Measurements from ENCODE around the gene CCDC106.

CCDC106 gene

DNA sequence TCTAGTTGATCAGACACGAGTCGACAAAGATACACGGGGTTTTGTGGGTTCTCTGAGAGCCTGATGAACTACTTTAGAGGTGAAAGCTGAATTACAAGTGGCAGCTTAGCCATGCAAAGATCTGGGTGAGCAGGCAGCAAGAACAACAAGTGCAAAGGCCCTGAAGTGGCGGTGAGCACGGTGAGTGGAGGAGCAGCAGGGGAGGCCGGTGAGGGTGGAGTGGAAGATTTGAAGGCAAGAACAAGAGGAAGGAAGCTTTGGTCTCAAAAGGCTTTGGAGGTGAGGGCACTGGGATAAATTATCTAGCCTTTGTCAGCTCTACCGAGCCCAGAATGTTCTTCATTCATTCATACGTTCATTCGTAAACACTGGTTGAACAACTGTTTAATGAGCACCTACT is 41.2 kb upstream of the CCDC106 start:
- H3K4me3 ChIP-seq (ENCODE audit: control insufficient read depth, low read depth, low read length) = peak overlapping the region; percentile 85
- TF ChIP-seq, protein P1, sequence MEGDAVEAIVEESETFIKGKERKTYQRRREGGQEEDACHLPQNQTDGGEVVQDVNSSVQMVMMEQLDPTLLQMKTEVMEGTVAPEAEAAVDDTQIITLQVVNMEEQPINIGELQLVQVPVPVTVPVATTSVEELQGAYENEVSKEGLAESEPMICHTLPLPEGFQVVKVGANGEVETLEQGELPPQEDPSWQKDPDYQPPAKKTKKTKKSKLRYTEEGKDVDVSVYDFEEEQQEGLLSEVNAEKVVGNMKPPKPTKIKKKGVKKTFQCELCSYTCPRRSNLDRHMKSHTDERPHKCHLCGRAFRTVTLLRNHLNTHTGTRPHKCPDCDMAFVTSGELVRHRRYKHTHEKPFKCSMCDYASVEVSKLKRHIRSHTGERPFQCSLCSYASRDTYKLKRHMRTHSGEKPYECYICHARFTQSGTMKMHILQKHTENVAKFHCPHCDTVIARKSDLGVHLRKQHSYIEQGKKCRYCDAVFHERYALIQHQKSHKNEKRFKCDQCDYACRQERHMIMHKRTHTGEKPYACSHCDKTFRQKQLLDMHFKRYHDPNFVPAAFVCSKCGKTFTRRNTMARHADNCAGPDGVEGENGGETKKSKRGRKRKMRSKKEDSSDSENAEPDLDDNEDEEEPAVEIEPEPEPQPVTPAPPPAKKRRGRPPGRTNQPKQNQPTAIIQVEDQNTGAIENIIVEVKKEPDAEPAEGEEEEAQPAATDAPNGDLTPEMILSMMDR (IDR thresholded peaks at IDR 0.05; ENCODE audit: control insufficient read depth, insufficient read depth, low read depth, low read length, missing control alignments) = no peak
- no peak for DNase-seq (ENCODE audit: low read depth)

DNA sequence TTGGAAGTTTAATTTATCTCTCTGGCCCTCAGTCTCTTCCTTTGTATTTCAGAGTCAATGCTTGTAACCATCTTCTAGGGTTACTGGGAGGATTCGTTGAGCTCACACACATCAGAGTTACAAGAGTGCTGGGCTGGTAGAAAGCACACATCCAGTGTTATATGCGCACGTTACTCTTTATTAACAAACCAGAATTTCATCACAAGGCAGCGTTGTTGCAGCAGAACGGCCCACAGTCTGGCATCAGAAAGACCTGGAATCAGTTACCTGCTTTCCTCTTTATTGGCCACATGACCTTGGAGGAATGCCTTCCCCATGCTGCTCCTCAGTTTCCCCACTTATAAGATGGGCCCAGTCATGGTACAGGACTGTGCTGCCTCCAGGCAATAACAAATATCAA is 38.7 kb upstream of the CCDC106 start:
- TF ChIP-seq, protein P1 (IDR thresholded peaks at IDR 0.05; ENCODE audit: control insufficient read depth, insufficient read depth, low read depth, low read length, missing control alignments) = no peak
- no peak overlapping the region for H3K4me3 ChIP-seq (ENCODE audit: control insufficient read depth, low read depth, low read length)
- DNase-seq (ENCODE audit: low read depth) = no peak

DNA sequence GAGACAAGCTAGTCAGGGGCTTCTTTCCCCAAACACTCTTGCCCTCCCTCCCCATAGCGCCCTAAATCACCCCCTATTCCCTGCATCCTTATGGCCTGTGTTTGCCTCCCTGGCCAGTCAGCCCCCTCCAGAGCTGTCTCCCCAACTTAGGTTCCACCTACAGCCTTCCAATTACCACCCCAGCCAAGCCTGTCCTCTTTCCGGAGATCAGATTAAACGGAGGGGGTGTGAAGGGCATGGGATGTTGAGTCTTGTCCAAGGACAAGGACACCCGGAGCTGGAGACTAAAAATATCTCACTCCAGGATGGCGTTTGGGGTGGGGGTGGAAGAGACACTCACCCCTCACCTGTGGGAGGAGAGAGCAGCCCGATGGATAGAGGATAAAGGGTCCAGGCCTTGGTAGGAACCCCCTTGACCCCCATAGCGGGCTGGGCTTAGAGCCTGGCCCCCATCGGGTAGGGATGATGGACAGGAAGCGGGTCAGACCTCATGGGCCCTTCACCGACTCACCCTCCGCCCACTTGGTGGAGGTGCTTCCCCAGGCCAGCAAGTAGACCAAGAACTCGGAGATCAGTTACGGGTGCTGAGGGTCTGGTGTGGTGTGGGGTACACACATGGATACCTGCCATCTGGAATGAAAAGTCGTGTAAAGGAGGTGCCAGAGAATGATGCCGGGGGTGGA is 36.6 kb upstream of the CCDC106 start:
- DNase-seq (ENCODE audit: low read depth) = no peak
- TF ChIP-seq, protein P1 (IDR thresholded peaks at IDR 0.05; ENCODE audit: control insufficient read depth, insufficient read depth, low read depth, low read length, missing control alignments) = no peak
- no peak overlapping the region for H3K4me3 ChIP-seq (ENCODE audit: control insufficient read depth, low read depth, low read length)

DNA sequence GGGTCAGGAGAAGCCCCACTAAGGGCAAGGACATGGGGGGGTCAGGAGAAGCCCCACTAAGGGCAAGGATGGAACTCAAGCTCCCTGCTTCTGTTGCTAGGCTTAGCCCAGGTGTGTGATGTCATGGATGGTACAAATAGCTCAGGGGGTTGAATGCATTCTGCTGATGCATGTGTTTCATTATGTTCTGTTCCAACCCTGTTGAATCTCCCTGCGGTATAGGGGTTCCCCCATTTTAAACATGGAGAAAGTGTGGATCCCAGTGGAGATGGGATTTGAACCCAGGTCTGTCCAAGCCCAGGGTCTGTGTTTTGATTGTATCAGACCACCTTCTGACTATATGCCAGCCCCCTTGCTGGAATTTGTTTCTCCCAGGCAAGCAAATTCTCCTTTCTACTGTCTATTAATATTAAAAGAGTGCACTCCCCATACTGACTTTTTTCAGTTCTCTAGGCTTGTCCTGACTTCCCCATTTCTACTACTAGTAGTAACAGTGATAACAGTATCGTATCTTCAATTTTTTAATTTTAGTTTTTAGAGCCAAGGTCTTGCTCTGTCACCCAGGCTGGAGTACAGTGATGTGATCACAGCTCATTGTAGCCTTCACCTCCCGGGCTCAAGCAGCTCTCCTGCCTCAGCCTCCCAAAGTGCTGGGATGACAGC is 35.9 kb upstream of the CCDC106 start:
- DNase-seq (ENCODE audit: low read depth) = no peak
- TF ChIP-seq, protein P1 (IDR thresholded peaks at IDR 0.05; ENCODE audit: control insufficient read depth, insufficient read depth, low read depth, low read length, missing control alignments) = no peak
- no peak overlapping the region for H3K4me3 ChIP-seq (ENCODE audit: control insufficient read depth, low read depth, low read length)

DNA sequence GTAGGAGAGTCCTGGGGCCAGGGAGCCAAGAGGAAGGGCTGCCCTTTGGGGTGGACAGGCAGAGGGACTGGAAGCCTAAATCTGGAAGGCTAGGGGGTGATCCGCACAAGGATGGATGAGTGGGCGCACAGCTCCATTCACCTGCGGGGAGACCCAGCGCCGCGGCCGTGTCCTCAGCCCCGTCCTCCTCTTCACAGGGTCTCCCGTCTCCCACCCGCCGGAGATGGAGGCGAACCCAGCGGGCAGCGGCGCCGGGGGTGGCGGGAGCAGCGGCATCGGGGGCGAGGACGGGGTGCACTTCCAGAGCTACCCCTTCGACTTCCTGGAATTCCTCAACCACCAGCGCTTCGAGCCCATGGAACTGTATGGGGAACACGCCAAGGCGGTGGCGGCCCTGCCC is 34.6 kb upstream of the CCDC106 start:
- TF ChIP-seq, protein P1 (IDR thresholded peaks at IDR 0.05; ENCODE audit: control insufficient read depth, insufficient read depth, low read depth, low read length, missing control alignments) = no peak
- no peak for DNase-seq (ENCODE audit: low read depth)
- no peak overlapping the region for H3K4me3 ChIP-seq (ENCODE audit: control insufficient read depth, low read depth, low read length)

DNA sequence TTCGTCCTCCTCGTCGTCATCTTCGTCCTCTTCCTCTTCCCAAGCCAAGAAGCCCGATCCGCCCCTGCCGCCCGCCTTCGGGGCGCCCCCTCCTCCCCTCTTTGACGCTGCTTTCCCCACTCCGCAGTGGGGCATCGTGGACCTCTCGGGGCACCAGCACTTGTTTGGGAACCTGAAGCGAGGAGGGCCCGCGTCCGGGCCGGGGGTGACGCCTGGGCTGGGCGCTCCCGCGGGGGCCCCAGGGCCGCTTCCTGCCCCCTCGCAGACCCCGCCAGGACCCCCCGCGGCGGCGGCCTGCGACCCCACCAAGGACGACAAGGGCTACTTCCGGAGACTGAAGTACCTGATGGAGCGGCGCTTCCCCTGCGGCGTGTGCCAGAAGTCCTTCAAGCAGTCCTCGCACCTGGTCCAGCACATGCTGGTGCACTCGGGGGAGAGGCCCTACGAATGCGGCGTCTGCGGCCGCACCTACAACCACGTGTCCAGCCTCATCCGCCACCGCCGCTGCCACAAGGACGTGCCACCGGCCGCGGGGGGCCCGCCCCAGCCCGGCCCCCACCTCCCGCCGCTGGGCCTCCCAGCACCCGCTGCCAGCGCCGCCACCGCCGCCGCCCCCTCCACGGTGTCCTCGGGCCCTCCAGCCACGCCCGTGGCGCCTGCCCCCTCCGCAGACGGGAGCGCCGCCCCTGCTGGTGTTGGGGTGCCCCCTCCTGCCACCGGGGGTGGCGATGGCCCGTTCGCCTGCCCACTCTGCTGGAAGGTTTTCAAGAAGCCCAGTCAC is 33.9 kb upstream of the CCDC106 start:
- TF ChIP-seq, protein P1 (IDR thresholded peaks at IDR 0.05; ENCODE audit: control insufficient read depth, insufficient read depth, low read depth, low read length, missing control alignments) = no peak
- H3K4me3 ChIP-seq (ENCODE audit: control insufficient read depth, low read depth, low read length) = no peak overlapping the region
- no peak for DNase-seq (ENCODE audit: low read depth)

Measured in AG09309 (cell line).